Smooth muscle cell (in vitro differentiated cells): ENCODE results near the gene MS4A2. TPM values are rescaled to one million over a fixed set of nuclear protein-coding genes. Genes with fewer than 3 reads are reported as not detected.
"Not testable (repeated sequence)": the region's sequence is repeated elsewhere in the genome, so short reads cannot be mapped to it uniquely, and the experiment has no call there.

Experiments used
- DNase-seq: peaks from one replicate; lab custom pipeline; 2025; ENCODE audit not compliant: unreplicated experiment; lab: John Stamatoyannopoulos, UW
- H2AFZ ChIP-seq: fragments of 200-600 bp; sonication (generic); 2 replicates; pipeline ENCODE4 v1.6.0; 2016; ENCODE audit warnings: antibody characterized with exemption, low read depth, mild to moderate bottlenecking
- H3F3A ChIP-seq: fragments of 200-600 bp; sonication (generic); 2 replicates; pipeline ENCODE4 v1.6.0; 2017; ENCODE audit warnings: antibody characterized with exemption, low read depth
- H3K27ac ChIP-seq: fragments of 200-600 bp; sonication (generic); 2 replicates; pipeline ENCODE4 v1.5.1; 2016; ENCODE audit warnings: low read depth, mild to moderate bottlenecking
- H3K27me3 ChIP-seq: fragments of 200-600 bp; sonication (generic); 2 replicates; pipeline ENCODE4 v1.6.1; 2016; ENCODE audit warnings: low read depth, mild to moderate bottlenecking
- H3K36me3 ChIP-seq: fragments of 200-600 bp; sonication (generic); 2 replicates; pipeline ENCODE4 v1.5.1; 2016; ENCODE audit warnings: low read depth
- H3K4me1 ChIP-seq: fragments of 200-600 bp; sonication (generic); 2 replicates; pipeline ENCODE4 v1.5.1; 2016; ENCODE audit warnings: low read depth
- H3K4me2 ChIP-seq: fragments of 200-600 bp; sonication (generic); 2 replicates; pipeline ENCODE4 v1.6.0; 2016; ENCODE audit warnings: mild to moderate bottlenecking
- H3K4me3 ChIP-seq: fragments of 200-600 bp; sonication (generic); 2 replicates; pipeline ENCODE4 v1.5.1; 2016; ENCODE audit warnings: mild to moderate bottlenecking
- H3K79me2 ChIP-seq: fragments of 200-600 bp; sonication (generic); 2 replicates; pipeline ENCODE4 v1.6.0; 2016; ENCODE audit warnings: low read depth, mild to moderate bottlenecking
- H3K9ac ChIP-seq: fragments of 200-600 bp; sonication (generic); 2 replicates; pipeline ENCODE4 v1.6.0; 2016; ENCODE audit warnings: low read depth
- H3K9me3 ChIP-seq: fragments of 200-600 bp; sonication (generic); replicated peaks from 2 replicates; pipeline ENCODE4 v1.5.1; 2016; ENCODE audit warnings: low read depth
- H4K20me1 ChIP-seq: fragments of 200-600 bp; sonication (generic); 2 replicates; pipeline ENCODE4 v1.6.0; 2016; ENCODE audit warnings: low read depth
- WGBS: methylation state at CpG from one replicate; pipeline ENCODE4 v1.1.7; 2016; ENCODE audit warnings: low lambda C conversion rate; 5-methylcytosine and 5-hydroxymethylcytosine counted together
- polyA plus RNA-seq: library from polyadenylated mRNA; unstranded; fragments of >200 nt; fragmentation: Nextera tagmentation; extraction: Ambion mirVana; gene quantifications from 2 replicates; pipeline ENCODE4 v1.2.1, GENCODE V29; 2016
- total RNA-seq: library from RNA; depleted of rRNA; stranded (reverse); fragments of >200 nt; gene quantifications from 2 replicates; pipeline ENCODE4 v1.2.3, GENCODE V29; 2014
- TF ChIP-seq, protein P1 (sequence below): fragments of 200-600 bp; sonication (generic); IDR thresholded peaks from 2 replicates; pipeline ENCODE4 v1.5.1; 2017; ENCODE audit warnings: borderline replicate concordance, mild to moderate bottlenecking, antibody characterized with exemption; ENCODE audit not compliant: insufficient read depth, poor library complexity, severe bottlenecking

MS4A2 gene
- total and polyA plus RNA-seq, 2 experiments from 2014 or later, result not detected

DNA sequence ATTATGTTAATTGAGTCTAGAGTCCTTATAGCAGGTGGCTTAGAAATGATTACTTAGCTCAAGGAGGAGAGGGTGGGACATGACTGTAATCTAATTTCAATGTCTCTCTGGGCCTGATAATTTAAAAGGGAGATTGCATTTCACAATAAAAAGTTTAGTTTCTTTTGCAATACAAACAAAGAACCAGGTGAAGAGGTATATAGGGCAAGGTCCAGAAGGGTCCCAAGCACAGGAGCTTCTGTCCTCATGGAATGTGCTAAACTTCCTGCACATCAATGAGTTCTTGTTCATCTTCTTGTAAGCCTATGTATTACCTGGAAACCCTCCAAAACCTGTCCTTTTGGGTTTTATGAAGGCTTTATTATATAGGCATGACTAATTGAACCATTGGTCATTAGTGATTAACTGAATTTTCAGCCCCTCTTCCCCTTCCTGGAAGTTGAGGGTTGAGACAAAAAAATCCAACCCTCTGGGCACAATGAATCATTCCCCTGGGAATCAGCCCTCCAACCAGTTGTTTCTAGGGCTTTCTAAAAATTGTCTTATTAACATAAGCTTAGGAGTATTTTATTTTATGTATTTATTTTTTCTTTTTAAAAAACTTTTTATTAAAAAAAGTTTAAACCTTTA lies 37.6 kb downstream of the MS4A2 start:
- DNase-seq, result no peak
- H3F3A ChIP-seq, result no peaks in the 10 kb centered on the region
- H3K4me2 ChIP-seq, result no peak overlapping the region
- H4K20me1 ChIP-seq, result no peaks in the 10 kb centered on the region
- no peak overlapping the region for H3K4me3 ChIP-seq
- H3K4me1 ChIP-seq, result no peaks in the 10 kb centered on the region
- H2AFZ ChIP-seq, result no peak overlapping the region
- H3K79me2 ChIP-seq, result no peaks in the 10 kb centered on the region
- H3K9ac ChIP-seq, result no peak overlapping the region
- H3K36me3 ChIP-seq, result no peaks in the 10 kb centered on the region
- TF ChIP-seq, protein P1, sequence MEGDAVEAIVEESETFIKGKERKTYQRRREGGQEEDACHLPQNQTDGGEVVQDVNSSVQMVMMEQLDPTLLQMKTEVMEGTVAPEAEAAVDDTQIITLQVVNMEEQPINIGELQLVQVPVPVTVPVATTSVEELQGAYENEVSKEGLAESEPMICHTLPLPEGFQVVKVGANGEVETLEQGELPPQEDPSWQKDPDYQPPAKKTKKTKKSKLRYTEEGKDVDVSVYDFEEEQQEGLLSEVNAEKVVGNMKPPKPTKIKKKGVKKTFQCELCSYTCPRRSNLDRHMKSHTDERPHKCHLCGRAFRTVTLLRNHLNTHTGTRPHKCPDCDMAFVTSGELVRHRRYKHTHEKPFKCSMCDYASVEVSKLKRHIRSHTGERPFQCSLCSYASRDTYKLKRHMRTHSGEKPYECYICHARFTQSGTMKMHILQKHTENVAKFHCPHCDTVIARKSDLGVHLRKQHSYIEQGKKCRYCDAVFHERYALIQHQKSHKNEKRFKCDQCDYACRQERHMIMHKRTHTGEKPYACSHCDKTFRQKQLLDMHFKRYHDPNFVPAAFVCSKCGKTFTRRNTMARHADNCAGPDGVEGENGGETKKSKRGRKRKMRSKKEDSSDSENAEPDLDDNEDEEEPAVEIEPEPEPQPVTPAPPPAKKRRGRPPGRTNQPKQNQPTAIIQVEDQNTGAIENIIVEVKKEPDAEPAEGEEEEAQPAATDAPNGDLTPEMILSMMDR, result no peak
- H3K9me3 ChIP-seq, result no peaks in the 10 kb centered on the region
- no peaks in the 10 kb centered on the region for H3K27me3 ChIP-seq
- H3K27ac ChIP-seq, result no peak overlapping the region

DNA sequence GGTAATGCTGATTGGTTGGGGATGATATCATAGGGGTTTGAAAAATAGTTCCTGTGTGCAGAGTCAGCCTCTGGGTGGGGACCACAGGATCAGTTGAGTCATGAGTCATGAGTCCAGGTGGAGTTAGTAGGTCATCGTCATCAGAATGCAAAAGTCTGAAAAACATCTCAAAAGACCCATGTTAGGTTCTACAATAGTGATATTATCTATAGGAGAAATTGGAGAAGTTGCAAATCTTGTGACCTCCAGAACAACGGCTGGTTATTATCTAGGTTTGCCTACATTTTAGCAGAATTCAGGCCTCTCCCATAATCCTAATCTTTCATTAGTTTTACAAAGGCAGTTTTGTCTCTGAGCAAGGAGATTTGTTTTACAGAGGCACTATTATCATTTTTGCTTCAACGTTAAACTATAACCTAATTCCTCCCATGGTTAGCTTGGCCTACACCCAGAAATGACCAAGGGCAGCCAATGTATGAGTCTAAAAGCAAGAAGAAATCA lies 38.9 kb downstream of the MS4A2 start:
- no peaks in the 10 kb centered on the region for H3K27me3 ChIP-seq
- peak overlapping the region; percentile 49 for H3K27ac ChIP-seq
- H3K79me2 ChIP-seq, result no peaks in the 10 kb centered on the region
- no peaks in the 10 kb centered on the region for H3K36me3 ChIP-seq
- no peak overlapping the region for H3K4me2 ChIP-seq
- 55% methylated on average over 3 of the region's 3 CpGs for WGBS
- H3K9ac ChIP-seq, result no peak overlapping the region
- no peak overlapping the region for H3K4me3 ChIP-seq
- no peaks in the 10 kb centered on the region for H4K20me1 ChIP-seq
- no peak for DNase-seq
- TF ChIP-seq, protein P1, result no peak
- H3K9me3 ChIP-seq, result no peaks in the 10 kb centered on the region
- no peaks in the 10 kb centered on the region for H3F3A ChIP-seq
- no peaks in the 10 kb centered on the region for H3K4me1 ChIP-seq
- no peak overlapping the region for H2AFZ ChIP-seq

DNA sequence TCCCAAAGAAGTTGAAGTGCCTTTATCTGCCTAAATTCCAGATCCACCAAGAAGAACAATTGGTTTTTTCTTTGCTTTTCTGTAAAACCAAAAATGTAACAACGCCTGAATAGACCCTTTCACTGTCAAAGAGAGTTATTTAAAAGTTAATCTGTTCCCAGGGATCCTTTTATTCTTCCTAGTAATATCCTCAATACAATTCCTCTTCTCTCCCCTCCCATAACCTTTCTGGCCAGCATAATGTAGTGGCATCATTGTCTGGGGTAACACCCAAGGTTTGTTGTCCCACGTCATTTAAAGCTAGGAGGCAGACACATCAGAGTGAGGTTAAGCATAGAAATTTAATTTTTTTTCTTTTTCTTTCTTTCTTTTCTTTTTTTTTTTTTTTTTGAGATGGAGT lies 39.9 kb downstream of the MS4A2 start:
- no peak for DNase-seq
- Histone ChIP-seq H3F3A (no peaks in the 10 kb centered on the region), H3K4me1 (no peaks in the 10 kb centered on the region), H3K36me3 (no peaks in the 10 kb centered on the region), H3K9me3 (no peaks in the 10 kb centered on the region), H3K79me2 (no peaks in the 10 kb centered on the region), H2AFZ (no peak overlapping the region), H3K27ac (no peak overlapping the region), H4K20me1 (no peaks in the 10 kb centered on the region), H3K27me3 (no peaks in the 10 kb centered on the region), H3K4me2 (no peak overlapping the region), H3K9ac (no peak overlapping the region), H3K4me3 (no peak overlapping the region)
- WGBS, result 73% methylated on average over 2 of the region's 2 CpGs
- TF ChIP-seq, protein P1, result no peak

DNA sequence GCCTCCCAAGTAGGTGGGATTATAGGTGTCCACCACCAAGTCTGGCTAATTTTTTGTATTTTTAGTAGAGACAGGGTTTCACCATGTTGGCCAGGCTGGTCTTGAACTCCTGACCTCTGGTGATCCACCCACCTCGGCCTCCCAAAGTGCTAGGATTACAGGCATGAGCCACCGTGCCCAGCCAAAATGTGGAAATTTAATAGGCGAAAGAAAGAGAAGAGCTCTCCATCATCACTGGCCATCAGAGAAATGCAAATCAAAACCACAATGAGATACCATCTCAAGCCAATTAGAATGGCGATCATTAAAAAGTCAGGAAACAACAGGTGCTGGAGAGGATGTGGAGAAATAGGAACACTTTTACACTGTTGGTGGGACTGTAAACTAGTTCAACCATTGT lies 40.4 kb downstream of the MS4A2 start:
- H3K9me3 ChIP-seq, H2AFZ ChIP-seq, H4K20me1 ChIP-seq, H3K27me3 ChIP-seq, H3K36me3 ChIP-seq, H3F3A ChIP-seq, DNase-seq, H3K4me2 ChIP-seq, H3K79me2 ChIP-seq, H3K9ac ChIP-seq, H3K4me1 ChIP-seq, H3K4me3 ChIP-seq, H3K27ac ChIP-seq: not testable (repeated sequence)
- 94% methylated on average over 4 of the region's 4 CpGs for WGBS
